NCI-H345 treated with DMSO at 0.1 percent for 48 hours (cell line): Measurements from ENCODE around the gene C11orf86.
A peak's percentile ranks its signal among the peaks of the same experiment; 100 is the strongest.
"Not testable (repeated sequence)": the region's sequence is repeated elsewhere in the genome, so short reads cannot be mapped to it uniquely, and the experiment has no call there.

Experiments
- DNase-seq: peaks from one replicate; lab custom pipeline; 2025; ENCODE audit not compliant: unreplicated experiment; lab: John Stamatoyannopoulos, UW

The C11orf86 gene, protein sequence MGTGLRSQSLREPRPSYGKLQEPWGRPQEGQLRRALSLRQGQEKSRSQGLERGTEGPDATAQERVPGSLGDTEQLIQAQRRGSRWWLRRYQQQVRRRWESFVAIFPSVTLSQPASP

DNA sequence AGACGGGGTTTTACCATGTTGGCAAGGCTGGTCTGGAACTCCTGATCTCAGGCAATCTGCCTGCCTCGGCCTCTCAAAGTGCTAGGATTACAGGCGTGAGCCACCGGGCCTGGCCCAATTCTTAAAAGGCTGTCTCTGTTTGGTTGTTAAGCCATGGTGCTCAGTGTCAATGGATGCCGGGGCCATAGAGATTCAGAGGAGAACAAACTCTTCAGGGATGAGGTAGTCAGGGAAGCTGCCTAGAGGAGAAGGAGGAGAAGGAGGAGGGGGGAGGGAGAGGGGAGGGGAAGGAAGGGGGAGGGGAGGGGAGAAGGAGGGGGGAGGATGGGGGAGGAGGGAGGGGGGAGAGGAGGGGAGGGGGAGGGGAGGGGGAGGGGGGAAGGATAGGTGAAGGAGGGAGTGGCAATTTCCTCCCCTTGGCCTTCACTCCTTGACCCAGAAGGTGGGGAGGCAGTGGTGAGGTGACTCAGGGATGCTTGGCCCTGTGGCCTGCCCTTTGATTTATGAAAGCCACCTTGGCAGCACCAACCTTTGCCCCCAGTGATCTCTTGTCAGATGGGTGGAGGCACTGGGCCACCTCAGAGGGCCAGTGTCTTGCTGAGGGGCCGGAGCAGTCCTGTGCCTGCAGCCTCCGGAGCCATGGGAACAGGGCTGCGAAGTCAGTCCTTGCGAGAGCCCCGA is at the start of gene C11orf86:
C11orf86 (plus strand) TSS at position 581 of the 681 bp plus-strand sequence; CDS start at position 640, 59 bp downstream.
- no peak for DNase-seq

DNA sequence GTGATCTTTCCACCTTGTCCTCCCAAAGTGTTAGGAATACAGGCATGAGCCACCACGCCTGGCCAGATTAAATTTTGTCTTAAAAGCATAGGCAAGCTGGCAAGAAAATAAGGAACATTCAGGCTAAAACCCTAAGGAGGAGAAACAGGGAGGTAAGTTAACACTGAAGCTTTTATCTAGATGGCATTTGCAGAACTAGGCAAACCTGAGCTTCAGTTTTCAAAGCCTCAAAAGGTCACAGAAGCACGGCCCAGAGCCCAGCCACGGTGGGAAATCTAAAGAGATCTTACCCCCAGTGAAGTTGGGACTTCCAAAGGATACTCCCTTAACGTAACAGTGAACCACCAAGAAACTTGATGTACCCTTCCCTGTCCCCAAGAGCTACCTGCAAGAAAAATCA is 45.4 kb upstream of the C11orf86 start:
- no peak for DNase-seq

DNA sequence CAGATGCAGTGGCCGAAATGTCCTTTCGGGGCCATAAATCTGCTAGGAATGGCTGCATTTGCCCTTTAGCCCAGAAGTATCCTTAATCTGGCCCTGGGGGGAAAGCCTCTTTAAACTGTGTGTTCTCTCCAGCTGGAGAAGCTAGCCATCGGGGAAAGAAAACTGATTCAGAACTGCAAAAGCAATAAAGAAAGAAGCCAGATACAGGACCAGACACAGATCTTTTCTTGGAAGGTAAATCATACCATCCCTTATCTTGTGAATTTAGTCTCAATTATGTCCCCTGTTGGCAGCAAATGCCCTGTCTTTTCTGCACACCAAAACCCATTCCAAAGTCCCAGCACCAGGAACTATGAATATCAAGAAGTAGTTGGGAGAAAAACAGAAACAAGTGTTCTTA is 42.6 kb upstream of the C11orf86 start:
- DNase-seq: no peak

DNA sequence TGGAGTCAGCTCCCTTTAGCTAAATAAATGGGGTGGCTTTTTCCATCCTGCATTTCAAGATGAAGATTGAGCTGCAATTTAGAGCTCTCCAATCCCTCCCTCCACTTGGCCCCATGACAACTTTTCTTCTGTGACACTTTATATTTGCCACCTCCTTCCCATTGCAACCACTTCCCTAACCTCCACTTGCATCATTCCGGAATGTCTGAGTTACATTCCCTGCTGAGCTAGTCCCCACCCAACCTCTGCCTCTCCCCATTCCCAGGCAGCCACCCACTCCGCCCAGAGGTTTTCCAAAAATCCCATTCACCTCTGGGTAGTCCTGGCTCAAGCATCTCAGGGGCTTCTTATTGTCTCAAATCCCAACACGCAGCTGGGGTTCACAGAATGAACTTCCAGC is 41.6 kb upstream of the C11orf86 start:
- DNase-seq: no peak

DNA sequence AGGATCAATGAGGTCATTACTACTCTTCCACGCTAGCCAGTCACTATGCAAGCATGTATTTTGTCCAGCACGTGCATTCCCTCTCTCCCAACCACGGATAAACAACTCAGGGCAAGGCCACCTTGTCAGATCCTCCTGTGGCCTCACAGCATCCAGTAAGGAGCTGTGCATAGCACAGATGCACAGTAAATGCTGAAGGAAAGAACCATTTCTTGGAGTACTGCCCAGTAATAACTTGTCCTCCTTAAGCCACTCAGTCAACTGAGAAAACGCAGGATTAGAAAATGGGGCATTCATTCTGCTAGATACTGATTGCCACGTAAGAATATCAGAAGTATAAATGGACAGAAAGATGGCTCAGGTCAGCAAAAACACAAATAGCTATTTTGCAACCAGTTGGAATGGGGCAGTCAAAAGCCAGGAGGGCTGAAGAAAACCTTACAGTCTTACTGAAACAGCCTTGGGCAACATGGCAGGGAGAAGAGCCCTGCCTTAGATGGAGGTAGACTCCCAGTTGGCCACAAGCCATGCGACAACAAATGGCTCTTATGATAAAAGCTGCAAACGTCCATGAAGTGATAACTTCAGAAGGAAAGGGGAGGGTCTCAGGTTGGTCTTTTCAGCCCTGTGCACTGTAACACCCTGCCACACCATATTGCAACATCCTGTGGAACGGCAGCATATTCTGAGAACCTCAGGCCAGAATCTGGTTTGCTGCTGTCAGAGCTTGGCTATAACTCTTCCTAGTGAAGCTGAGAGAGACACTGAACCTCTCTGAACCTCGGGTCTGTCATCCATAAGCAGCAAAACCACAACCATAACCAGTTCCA is 39.9 kb upstream of the C11orf86 start:
- DNase-seq: no peak

DNA sequence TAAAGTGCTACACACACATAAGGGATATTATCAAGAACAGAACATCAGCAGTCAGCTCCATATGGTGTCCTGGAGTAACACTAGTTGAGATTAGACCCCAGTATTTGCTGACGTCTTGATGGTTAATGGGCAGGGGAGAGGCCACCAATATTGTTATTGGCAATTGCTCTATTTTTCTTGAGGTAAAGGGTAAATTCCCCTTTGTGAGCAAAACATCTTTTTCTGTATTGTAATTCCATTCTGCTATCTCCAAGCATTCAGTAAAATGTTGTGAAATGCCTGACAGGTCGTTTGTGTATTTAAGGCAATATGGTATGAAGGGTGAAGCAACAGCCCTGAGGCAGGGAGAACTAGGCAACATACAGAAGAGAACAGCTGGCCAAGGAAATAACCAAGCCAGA is 38.8 kb upstream of the C11orf86 start:
- DNase-seq: no peak

DNA sequence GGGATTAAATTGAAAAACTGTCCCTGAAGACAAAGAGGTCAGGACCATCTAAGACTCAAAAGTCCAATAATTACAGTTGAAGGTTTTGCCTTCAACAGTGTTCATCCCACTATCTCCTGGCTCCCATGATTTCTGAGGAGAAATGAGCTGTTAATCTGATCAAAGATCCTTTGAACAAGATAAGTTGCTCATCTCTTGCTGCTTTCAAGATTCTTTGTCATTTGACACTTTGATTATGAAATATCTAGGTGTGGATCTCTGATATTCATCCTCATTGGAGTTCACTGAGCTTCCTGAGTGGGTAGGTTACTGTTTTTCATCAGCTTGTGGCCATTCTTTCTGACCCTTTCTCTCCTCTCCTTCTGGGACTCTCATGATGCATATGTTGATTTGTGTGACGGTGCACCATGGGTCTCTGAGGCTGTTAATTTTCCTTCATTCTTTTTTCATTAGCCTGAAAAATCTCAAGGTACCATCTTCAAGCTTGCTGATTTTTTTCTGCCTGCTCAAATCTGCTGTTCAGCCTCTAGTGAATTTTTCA is 37.8 kb upstream of the C11orf86 start:
- no peak for DNase-seq

DNA sequence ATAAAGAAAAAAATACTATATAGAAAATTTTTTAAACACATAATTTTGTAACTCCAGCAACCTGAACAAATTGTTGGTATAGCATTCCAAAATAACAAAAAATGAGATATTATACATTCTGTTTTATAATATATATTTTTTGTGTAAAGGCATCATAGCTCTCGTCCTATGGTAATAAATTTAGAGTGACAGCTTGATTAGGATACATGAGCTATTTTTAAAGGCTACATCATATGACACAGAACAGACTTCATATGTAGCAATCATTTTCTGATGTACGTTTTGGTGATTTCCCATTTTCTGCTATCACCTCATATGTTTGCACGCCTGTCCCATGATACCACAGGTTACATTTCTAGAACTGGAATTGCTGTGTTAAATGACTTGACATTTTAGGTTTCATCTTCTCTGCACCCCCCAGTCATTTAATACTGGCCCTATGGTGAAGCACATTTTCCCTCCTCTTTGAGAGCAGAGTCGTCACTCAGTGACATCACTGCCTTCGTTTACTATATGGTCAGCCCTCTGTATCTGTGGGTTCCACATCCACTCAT is 36.4 kb upstream of the C11orf86 start:
- DNase-seq: no peak

DNA sequence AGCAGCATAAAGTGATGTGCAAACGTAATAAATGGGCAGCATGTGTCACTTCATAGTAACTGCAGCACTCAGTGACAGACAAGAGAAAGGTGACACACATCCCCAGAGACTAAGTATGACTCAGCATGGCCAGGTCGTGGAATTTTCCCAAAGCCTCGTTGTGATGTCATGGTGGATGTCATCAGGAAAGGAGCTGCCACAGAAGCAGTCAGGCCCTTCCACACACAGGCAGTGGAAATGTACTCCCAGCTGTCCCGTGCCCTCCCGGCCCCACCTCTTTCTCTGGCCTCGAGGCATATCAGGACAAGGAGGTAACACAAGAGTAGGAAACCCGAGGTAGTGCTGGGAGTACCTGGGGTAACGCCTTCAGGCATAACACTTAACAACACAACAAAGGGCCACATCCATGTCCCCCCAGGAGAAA is 25.0 kb upstream of the C11orf86 start:
- DNase-seq: no peak

DNA sequence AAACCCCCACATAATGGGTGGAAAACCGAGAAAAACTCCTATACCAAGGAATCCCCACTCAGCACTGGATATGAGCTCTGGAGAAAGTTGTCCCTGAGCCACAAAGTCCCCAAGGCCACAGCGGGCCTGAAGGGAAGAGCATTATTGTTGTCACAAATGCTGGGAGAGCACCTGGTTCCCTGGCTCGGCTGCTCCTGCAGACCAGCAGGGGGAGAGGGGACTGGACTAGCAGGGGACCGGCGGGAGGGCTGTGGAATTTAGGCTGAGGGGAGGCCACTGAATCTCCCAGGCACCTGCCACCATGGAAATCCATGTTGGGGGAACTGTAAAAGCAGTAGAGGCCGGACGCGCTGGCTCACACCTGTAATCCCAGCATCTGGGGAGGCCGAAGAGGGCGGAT is 24.0 kb upstream of the C11orf86 start:
- DNase-seq: no peak

DNA sequence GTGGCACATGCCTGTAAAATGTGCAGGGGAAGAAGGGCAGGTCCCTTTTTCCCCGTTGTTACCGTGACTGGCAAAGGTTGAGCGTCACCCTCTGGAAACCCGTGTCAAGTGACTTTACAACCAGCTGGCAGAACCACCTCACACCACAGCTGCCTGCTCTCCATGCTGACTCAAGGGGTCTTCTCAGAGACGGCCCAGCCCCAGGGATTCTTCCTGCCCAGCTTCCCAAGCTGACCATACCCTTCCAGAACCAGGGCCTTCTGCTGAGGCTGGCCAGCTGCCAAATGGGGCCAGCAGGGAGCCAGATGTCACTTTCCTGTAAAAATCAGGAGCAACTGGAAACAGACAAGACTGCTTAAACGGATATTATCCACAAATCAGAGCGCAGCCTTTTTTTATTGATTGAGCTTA is 23.2 kb upstream of the C11orf86 start:
- peak; percentile 40 for DNase-seq

DNA sequence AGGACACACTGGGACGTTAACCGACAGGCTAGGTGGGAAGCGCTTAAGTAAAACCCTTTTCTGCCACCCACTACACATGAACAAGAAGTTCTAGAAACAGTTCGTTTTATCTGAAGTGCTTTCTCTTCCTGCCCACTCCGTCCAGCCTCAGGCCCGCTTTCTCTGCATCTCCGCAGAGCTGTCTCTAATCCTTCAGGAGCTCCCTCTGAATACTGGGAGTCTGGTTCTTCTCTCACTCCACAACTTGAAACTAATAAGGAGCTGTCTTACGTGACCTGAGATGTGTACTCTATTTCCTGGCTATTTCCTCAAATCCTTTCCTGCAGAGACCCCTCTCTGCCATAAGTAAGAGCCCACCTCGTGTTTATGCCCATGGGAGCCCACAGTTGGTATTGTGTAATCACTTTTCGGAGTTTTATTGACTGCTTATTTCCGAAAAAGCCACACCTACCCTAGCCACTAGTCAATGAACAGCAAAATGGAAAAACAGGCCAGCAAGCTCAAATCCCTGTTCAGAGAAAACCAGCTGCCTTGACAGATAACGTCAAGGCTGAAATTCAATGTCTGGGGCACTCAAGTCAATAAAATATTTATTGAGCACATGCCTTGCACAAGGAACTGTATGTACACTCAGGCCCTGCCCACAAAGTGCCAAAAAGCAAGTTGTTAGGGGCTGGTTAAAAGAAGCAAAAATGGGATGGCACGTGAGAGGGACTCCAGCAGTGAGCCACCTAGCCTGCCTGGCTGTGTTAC is 21.8 kb upstream of the C11orf86 start:
- DNase-seq: no peak

DNA sequence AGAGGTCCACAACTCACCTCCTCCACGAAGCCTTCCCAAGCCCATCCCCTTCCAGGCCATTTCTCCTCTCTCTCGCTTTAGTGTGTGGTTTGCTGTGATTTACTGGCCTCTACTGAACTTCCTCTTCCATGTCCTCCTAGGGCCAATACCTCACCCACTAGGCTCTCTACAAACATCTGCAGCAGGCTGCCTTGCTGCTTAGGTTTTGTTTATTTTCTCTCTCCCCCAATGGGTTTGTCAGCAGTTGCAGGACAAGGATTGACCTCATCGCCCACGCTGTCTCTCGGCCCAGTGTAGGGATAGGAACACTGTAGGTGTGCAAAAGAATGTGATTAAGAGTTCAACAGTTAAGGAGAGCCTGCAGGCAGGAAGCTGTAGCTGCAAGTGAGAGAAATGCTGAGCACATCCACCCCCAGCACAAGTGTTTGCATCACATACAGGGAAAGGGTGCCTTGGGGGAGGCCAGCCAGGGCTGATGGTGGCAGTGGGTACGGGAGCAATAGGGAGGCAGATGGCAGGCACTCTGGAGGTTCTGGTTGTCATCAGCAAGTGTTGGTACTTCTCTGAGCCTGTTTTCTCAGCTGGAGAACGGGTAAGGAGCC is 18.3 kb upstream of the C11orf86 start:
- no peak for DNase-seq

DNA sequence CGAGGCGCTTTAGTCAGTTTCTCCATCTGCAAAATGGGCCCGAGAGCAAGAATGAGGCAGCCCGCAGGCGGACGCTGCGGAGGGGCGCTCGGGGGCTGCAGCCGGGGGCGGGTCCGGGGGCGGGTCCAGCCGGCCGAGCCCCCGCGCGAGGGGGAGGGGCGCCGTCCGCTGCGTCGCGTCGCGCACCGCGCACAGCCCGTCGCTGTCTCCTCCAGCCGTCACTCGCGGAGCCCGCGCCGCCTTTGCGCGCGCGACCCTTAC is 17.2 kb upstream of the C11orf86 start:
- DNase-seq: no peak

DNA sequence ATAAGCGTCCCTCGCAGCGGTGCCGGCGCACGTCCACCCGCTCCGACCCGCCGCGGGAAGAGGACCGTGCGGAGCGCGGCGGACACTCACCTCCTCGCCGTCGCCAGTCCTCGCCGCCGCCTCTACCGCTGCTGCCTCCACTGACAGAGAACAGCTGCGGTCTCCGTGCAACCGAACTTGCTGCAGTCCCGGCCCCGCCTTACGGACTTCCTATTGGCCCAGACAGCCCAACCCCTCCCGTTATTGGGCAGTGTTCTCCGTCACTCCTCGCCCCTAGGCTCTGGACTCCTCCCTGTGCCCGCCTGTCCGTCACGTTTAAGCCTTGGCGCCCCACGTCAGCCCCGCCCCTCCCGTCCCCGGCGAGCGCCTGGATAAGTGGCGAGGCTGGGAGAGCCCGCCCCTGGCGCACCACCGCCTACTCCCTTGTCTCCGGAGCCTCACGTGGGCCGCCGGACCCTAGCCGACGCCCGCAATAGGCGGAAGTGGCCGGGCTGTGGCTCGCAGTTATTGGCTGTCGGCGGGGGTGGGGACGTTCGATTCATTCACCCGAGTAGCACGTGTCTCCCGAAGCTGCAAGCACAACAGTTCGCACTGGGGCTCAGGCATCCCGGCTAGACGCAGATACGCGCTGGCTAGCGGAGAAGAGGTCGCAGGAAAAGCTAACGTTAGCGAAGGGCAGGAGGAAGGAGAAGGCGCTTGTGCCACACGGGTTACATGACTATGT is 16.7 kb upstream of the C11orf86 start, which contains the start of gene PC:
PC (minus strand) TSS at position 152 of the 724 bp plus-strand sequence. CDS start 86,224 bp downstream, outside the sequence.
- peak; percentile 96 for DNase-seq

DNA sequence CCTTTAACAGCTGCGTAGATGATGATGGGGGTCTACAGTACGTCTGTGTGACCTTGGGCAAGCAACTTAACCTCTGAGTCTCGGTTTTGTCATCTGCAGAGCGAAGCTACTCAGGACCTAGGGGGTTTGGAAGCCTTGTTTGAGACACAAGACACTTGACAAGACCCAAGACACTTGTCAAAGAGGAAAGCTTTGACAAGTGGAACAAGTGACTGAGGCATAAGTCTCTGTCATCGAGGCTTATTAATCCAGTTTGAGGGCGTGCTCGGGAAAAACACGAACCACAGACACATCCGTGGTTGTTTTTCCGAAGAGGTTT is 16.2 kb upstream of the C11orf86 start:
- no peak for DNase-seq

DNA sequence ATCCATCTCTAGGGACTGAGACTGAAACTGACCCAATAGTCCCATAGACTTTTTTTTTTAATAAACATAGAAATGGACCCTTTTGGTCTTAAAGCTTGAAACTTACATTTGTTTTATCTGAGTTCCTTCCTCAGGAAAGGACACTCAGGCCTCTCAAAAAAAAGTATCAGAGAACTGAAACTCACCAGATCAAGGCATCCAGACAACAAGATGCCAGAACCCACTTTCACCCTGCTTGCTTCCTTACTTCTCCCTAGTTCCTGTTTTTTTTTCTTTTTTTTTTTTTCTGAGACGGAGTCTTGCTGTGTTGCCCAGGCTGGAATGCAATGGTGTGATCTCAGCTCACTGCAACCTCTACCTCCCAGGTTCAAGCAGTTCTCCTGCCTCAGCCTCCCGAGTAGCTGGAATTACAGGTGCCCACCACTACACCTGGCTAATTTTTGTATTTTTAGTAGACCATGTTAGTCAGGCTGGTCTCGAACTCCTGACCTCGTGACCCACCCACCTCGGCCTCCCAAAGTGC is 13.4 kb upstream of the C11orf86 start:
- DNase-seq: not testable (repeated sequence)

DNA sequence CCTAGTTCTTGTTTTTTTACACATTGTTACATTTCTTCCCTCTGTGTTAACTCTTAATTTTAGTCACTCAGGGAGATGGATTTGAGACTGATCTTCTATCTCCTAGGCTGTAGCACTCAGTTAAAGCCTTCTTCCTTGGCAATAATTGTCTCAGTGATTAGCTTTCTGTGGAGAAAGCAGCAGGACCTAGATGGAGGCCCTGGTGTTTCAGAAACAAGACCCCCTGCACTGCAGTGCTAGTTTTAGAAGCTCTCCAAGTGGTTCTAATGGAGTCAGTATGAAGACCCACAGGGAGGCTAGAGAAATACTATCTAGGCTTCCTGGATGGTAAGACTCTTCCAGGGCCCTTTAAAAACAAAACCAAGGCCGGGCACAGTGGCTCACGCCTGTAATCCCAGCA is 12.9 kb upstream of the C11orf86 start:
- no peak for DNase-seq

DNA sequence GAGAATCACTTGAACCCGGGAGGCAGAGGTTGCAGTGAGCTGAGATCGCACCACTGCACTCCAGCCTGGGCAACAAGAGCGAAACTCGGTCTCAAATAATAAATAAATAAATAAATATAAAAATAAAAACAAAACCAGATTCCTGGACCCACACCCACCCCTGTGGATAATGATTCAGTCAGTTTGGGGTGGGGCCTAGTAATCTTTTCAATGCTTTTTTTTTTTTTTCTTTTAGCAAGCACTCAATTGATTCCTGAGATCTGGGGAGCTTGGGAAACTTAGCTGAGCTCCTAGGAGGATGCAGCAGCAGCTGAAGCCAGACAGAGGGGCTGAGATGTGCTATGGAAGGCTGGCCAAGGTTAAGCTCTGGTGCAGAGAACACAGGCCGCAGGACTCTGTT is 12.3 kb upstream of the C11orf86 start:
- DNase-seq: no peak

DNA sequence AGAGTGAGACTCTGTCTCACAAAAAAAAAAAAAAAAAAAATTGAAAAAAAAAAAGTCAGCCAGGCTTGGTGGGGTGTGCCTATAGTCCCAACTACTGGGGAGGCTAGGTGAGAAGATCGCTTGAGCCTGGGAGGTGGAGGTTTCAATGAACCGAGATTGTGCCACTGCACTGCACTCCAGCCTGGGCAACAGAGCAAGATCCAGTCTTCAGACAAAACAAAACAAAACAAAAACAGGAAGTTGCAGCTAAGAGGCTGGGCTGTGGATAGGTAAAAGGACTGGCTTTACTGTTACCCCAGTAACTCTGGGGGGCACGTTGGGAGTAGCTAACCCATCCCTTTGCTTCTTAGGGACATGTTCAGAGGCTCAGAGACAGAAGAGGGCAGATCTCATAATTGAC is 10.6 kb upstream of the C11orf86 start:
- no peak for DNase-seq
